Measurements from ENCODE around the gene PNPO. TPM values are rescaled to one million over a fixed set of nuclear protein-coding genes. Genes with fewer than 3 reads are reported as not detected.

PNPO gene
- total RNA-seq, 3 donors from 2014 or later: 22.8 to 32.0 (median 24.8) TPM

DNA sequence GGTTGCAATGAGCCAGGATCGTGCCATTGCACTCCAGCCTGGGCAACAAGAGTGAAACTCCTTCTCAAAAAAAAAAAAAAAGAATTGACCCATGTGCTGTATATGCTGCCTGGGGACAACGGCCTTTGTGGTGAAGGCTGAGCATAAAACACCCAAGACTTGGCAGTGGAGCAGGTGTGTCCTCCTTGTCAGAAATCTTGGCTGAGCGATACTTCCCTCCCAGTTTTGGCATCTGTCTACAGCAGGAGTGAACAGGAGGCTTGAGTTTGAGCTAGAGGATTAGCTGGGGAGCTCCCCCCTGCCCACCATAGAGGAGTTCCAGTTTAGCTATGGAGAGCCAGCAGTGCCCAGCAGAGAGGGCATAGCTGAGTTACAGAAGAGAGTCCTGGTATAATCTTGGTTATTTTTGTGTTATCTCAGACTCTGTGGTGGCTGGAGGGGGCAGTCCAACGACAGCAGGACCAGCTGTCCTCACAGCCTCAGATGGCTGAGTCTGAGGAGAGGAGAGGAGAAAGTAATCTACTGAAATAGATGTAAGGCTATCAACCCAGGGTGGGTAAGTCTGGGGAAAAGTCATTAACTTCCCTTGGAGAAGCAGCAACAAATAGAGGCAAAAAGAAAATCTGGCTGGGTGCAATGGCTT lies 26.9 kb upstream of the PNPO start:
- Histone ChIP-seq H3K4me3 (no peak overlapping the region), H3K9me3 (no peaks in the 10 kb centered on the region), H3K36me3 (ENCODE audit: low read depth) (no peaks in the 10 kb centered on the region), H3K4me1 (ENCODE audit: low read depth) (no peaks in the 10 kb centered on the region)
- DNase-seq (no peak), ATAC-seq (no peak)
- TF ChIP-seq, protein P1, sequence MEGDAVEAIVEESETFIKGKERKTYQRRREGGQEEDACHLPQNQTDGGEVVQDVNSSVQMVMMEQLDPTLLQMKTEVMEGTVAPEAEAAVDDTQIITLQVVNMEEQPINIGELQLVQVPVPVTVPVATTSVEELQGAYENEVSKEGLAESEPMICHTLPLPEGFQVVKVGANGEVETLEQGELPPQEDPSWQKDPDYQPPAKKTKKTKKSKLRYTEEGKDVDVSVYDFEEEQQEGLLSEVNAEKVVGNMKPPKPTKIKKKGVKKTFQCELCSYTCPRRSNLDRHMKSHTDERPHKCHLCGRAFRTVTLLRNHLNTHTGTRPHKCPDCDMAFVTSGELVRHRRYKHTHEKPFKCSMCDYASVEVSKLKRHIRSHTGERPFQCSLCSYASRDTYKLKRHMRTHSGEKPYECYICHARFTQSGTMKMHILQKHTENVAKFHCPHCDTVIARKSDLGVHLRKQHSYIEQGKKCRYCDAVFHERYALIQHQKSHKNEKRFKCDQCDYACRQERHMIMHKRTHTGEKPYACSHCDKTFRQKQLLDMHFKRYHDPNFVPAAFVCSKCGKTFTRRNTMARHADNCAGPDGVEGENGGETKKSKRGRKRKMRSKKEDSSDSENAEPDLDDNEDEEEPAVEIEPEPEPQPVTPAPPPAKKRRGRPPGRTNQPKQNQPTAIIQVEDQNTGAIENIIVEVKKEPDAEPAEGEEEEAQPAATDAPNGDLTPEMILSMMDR (IDR thresholded peaks at IDR 0.05): no peak
- intact Hi-C loops (cut with DNase I, micrococcal nuclease): no loop called here

DNA sequence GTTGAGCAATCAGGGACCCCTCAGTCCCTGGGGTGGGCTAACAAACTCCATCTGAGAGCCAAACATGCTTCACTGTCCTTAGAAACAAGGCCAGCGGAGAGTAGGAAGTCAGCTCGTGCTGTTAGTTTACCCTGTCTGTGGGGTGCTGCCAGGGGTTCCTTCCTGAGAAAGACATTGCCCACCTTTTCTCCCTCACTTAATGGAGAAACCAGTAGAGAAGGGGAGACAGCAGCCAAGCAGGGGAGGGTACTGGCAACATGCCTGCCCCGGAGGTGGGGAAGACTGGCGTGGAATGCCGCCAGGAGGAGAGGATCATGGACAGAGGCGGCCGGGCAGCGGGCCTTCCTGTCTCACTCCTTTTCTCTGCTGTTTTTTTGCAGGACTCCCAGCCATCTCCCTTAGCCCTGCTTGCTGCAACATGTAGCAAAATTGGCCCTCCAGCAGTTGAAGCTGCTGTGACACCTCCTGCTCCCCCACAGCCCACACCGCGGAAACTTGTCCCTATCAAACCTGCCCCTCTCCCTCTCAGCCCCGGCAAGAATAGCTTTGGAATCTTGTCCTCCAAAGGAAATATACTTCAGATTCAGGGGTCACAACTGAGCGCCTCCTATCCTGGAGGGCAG lies 25.5 kb upstream of the PNPO start:
- no peaks in the 10 kb centered on the region for H3K36me3 ChIP-seq (ENCODE audit: low read depth)
- H3K9me3 ChIP-seq: no peaks in the 10 kb centered on the region
- intact Hi-C loops (cut with DNase I, micrococcal nuclease): no loop called here
- TF ChIP-seq, protein P1 (IDR thresholded peaks at IDR 0.05): no peak
- no peaks in the 10 kb centered on the region for H3K4me1 ChIP-seq (ENCODE audit: low read depth)
- no peak overlapping the region for H3K4me3 ChIP-seq
- ATAC-seq (no peak), DNase-seq (no peak)

DNA sequence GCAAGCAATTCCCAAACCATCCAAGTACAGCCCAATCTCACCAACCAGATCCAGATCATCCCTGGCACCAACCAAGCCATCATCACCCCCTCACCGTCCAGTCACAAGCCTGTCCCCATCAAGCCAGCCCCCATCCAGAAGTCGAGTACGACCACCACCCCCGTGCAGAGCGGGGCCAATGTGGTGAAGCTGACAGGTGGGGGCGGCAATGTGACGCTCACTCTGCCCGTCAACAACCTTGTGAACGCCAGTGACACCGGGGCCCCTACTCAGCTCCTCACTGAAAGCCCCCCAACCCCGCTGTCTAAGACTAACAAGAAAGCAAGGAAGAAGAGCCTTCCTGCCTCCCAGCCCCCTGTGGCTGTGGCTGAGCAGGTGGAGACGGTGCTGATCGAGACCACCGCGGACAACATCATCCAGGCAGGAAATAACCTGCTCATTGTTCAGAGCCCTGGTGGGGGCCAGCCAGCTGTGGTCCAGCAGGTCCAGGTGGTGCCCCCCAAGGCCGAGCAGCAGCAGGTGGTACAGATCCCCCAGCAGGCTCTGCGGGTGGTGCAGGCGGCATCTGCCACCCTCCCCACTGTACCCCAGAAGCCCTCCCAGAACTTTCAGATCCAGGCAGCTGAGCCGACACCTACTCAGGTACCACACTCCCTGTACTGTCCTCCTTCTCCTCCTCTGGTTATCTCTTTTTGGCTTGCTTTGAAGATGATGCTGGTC lies 24.7 kb upstream of the PNPO start:
- no peaks in the 10 kb centered on the region for H3K4me1 ChIP-seq (ENCODE audit: low read depth)
- intact Hi-C loops (cut with DNase I, micrococcal nuclease): no loop called here
- no peaks in the 10 kb centered on the region for H3K9me3 ChIP-seq
- DNase-seq: no peak
- no peak for ATAC-seq
- H3K4me3 ChIP-seq: no peak overlapping the region
- no peaks in the 10 kb centered on the region for H3K36me3 ChIP-seq (ENCODE audit: low read depth)
- TF ChIP-seq, protein P1 (IDR thresholded peaks at IDR 0.05): no peak

DNA sequence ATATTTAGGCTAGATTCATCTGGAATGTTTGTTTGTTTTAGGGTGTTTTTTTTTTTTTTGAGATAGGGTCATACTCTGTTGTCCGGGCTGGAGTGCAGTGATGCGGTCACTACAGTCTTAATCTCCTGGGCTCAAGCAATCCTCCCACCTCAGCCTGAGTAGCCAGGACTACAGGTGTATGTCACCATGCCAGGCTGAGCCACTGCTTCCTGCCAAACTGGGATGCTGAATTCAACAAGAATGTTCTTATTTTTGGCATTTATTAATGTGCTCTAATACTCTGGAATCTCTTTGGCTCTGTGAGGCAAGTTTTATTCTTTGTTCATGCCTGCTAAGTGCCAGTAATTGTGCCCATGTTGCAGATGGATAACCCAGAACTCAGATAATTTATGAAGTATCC lies 23.8 kb upstream of the PNPO start:
- ATAC-seq (no peak), DNase-seq (no peak)
- Histone ChIP-seq H3K36me3 (ENCODE audit: low read depth) (no peaks in the 10 kb centered on the region), H3K4me1 (ENCODE audit: low read depth) (no peaks in the 10 kb centered on the region), H3K9me3 (no peaks in the 10 kb centered on the region), H3K4me3 (no peak overlapping the region)
- intact Hi-C loops (cut with DNase I, micrococcal nuclease): no loop called here
- TF ChIP-seq, protein P1 (IDR thresholded peaks at IDR 0.05): no peak

DNA sequence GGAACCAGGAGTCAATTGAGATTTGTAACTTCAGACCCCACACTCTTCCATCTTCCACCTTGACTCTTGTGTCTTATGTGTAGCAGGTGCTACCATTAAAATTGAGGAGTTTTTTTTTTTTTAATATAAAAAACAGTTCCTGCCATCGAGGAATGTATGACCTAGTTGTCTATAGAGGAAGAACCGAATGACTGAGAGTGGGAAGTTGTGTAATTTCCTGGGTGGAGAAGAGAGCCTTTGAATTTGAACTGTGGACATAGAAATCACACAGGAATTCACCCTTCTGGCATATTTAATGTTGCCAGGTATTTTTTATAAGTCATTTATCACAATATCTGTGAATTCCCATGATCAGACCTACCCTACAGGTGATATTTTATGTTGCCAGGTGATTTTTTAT lies 23.4 kb upstream of the PNPO start:
- ATAC-seq: no peak
- TF ChIP-seq, protein P1 (IDR thresholded peaks at IDR 0.05): no peak
- intact Hi-C loops (cut with DNase I, micrococcal nuclease): no loop called here

More for the DNA sequence above, 23.4 kb upstream of the PNPO start:
- H3K36me3 ChIP-seq (ENCODE audit: low read depth): no peaks in the 10 kb centered on the region
- no peaks in the 10 kb centered on the region for H3K9me3 ChIP-seq
- H3K4me3 ChIP-seq: no peak overlapping the region
- no peak for DNase-seq
- H3K4me1 ChIP-seq (ENCODE audit: low read depth): no peaks in the 10 kb centered on the region
